ENCODE results near the gene FBXL4.

DNA sequence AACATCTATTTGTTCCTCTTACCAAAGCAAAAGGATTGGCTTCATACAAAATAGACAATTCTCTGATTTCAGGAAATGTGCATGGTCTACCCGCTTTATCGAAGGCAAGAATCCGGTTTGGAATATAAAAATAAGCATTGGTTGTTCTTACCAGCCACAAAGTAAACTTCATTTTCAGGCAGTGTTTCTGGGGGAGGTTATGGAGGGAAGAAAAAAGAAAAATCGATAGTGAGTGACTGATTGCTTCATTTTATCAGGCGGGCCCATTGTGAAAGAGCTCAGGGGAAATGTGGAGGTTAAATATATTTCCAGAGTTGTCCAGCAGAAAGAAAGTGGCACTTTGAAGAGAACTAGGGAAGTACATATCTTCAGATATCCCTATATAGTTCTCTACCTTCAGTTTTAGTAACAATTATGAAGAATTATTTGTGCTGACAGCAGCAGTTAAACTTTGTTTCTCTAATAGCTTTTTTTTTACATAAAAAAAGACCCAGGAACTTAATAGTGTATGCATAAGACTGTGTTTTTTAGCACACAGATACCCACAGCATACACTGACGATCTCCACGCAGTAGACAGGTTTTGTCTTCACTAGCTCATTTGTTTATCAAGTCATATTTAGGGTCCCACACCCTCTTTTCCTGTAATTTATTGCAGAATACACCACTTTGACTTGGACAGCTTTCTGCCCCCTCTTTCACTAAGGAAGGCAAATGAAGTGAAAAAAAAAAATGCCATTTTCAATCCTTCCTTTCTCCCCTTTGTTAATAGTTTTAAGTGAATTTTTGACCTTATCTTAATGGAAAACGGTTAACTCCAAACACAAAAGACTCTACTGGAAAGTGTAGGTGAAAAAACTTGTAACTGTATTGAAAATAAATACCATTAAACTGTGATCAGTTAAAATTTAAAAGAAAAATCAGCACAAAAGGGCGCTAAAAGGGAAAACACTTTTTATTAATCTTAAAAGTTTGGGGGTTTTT lies 110.5 kb downstream of the FBXL4 start:
- TF ChIP-seq, protein P1, sequence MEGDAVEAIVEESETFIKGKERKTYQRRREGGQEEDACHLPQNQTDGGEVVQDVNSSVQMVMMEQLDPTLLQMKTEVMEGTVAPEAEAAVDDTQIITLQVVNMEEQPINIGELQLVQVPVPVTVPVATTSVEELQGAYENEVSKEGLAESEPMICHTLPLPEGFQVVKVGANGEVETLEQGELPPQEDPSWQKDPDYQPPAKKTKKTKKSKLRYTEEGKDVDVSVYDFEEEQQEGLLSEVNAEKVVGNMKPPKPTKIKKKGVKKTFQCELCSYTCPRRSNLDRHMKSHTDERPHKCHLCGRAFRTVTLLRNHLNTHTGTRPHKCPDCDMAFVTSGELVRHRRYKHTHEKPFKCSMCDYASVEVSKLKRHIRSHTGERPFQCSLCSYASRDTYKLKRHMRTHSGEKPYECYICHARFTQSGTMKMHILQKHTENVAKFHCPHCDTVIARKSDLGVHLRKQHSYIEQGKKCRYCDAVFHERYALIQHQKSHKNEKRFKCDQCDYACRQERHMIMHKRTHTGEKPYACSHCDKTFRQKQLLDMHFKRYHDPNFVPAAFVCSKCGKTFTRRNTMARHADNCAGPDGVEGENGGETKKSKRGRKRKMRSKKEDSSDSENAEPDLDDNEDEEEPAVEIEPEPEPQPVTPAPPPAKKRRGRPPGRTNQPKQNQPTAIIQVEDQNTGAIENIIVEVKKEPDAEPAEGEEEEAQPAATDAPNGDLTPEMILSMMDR (IDR thresholded peaks at IDR 0.05): no peak
- no peak for TF ChIP-seq POLR2A (IDR thresholded peaks at IDR 0.05)
